Measurements from ENCODE around the gene KRT6A. TPM values are rescaled to one million over a fixed set of nuclear protein-coding genes. Genes with fewer than 3 reads are reported as not detected.
A peak's percentile ranks its signal among the peaks of the same experiment; 100 is the strongest.

KRT6A gene
- total and polyA plus RNA-seq, 4 donors = 0.38 to 1.8 TPM; not detected in 2

GRCh38 chr12:52527121-52527800, 34.2 kb upstream of the KRT6A start:
- Histone ChIP-seq H3K9me3 (ENCODE audit: control insufficient read depth, low read length) (no peaks in the 10 kb centered on the region), H3K4me3 (ENCODE audit: low read length in 2 of 2) (no peak overlapping the region), H3K36me3 (ENCODE audit: control insufficient read depth in 1 of 2, insufficient read depth in 2 of 2, low read length in 1 of 2) (no peaks in the 10 kb centered on the region), H3K4me1 (ENCODE audit: control insufficient read depth in 1 of 2, insufficient read depth in 2 of 2, low read length in 2 of 2) (no peaks in the 10 kb centered on the region), H3K27me3 (ENCODE audit: control insufficient read depth in 1 of 2, insufficient read depth in 2 of 2, low read length in 1 of 2) (no peaks in the 10 kb centered on the region), H3K27ac (ENCODE audit: low read depth in 1 of 2, low read length in 2 of 2) (no peak overlapping the region)
- DNase-seq (no peak), ATAC-seq (ENCODE audit: low FRiP score) (no peak)
- WGBS, 2 donors = 64 to 75% methylated on average over 4 of the region's 4 CpGs
- intact Hi-C loops (cut with DNase I) = no loop called here

- H3K27me3 ChIP-seq (ENCODE audit: control insufficient read depth in 1 of 2, insufficient read depth in 2 of 2, low read length in 1 of 2) = no peaks in the 10 kb centered on the region
- H3K4me3 ChIP-seq (ENCODE audit: low read length in 2 of 2) = no peak overlapping the region
- no peaks in the 10 kb centered on the region for H3K9me3 ChIP-seq (ENCODE audit: control insufficient read depth, low read length)
- 80 to 90% methylated on average over 8 of the region's 8 CpGs for WGBS, 2 donors
- no peak overlapping the region for H3K27ac ChIP-seq (ENCODE audit: low read depth in 1 of 2, low read length in 2 of 2)
- intact Hi-C loops (cut with DNase I) = no loop called here
- DNase-seq (peak in 1 of 2 donors; percentile 24), ATAC-seq (ENCODE audit: low FRiP score) (no peak)
- H3K4me1 ChIP-seq (ENCODE audit: control insufficient read depth in 1 of 2, insufficient read depth in 2 of 2, low read length in 2 of 2) = no peaks in the 10 kb centered on the region
- no peaks in the 10 kb centered on the region for H3K36me3 ChIP-seq (ENCODE audit: control insufficient read depth in 1 of 2, insufficient read depth in 2 of 2, low read length in 1 of 2)
These were observed 33.5 kb upstream of the KRT6A start for GRCh38 chr12:52526511-52526951.

- Histone ChIP-seq H3K4me3 (ENCODE audit: low read length in 2 of 2) (no peak overlapping the region), H3K9me3 (ENCODE audit: control insufficient read depth, low read length) (no peaks in the 10 kb centered on the region), H3K36me3 (ENCODE audit: control insufficient read depth in 1 of 2, insufficient read depth in 2 of 2, low read length in 1 of 2) (no peaks in the 10 kb centered on the region), H3K27ac (ENCODE audit: low read depth in 1 of 2, low read length in 2 of 2) (no peak overlapping the region), H3K4me1 (ENCODE audit: control insufficient read depth in 1 of 2, insufficient read depth in 2 of 2, low read length in 2 of 2) (no peaks in the 10 kb centered on the region), H3K27me3 (ENCODE audit: control insufficient read depth in 1 of 2, insufficient read depth in 2 of 2, low read length in 1 of 2) (no peaks in the 10 kb centered on the region)
- no peak for ATAC-seq (ENCODE audit: low FRiP score)
- WGBS, 2 donors = 87 to 88% methylated on average over 13 of the region's 13 CpGs
- peak in 1 of 2 donors; percentile 27 for DNase-seq
- intact Hi-C loops (cut with DNase I) = no loop called here
These were observed 32.8 kb upstream of the KRT6A start for GRCh38 chr12:52525661-52526499.

GRCh38 chr12:52524898-52525591, 32.0 kb upstream of the KRT6A start:
- no peak for DNase-seq
- 86 to 87% methylated on average over 5 of the region's 5 CpGs for WGBS, 2 donors
- Histone ChIP-seq H3K4me1 (ENCODE audit: control insufficient read depth in 1 of 2, insufficient read depth in 2 of 2, low read length in 2 of 2) (no peaks in the 10 kb centered on the region), H3K27me3 (ENCODE audit: control insufficient read depth in 1 of 2, insufficient read depth in 2 of 2, low read length in 1 of 2) (no peaks in the 10 kb centered on the region), H3K9me3 (ENCODE audit: control insufficient read depth, low read length) (no peaks in the 10 kb centered on the region), H3K36me3 (ENCODE audit: control insufficient read depth in 1 of 2, insufficient read depth in 2 of 2, low read length in 1 of 2) (no peaks in the 10 kb centered on the region), H3K27ac (ENCODE audit: low read depth in 1 of 2, low read length in 2 of 2) (no peak overlapping the region), H3K4me3 (ENCODE audit: low read length in 2 of 2) (no peak overlapping the region)
- intact Hi-C loops (cut with DNase I) = no loop called here
- ATAC-seq (ENCODE audit: low FRiP score) = no peak

GRCh38 chr12:52524241-52524897, 31.3 kb upstream of the KRT6A start:
- Histone ChIP-seq H3K4me1 (ENCODE audit: control insufficient read depth in 1 of 2, insufficient read depth in 2 of 2, low read length in 2 of 2) (no peaks in the 10 kb centered on the region), H3K36me3 (ENCODE audit: control insufficient read depth in 1 of 2, insufficient read depth in 2 of 2, low read length in 1 of 2) (no peaks in the 10 kb centered on the region)

GRCh38 chr12:52523824-52524223, 30.8 kb upstream of the KRT6A start:
- WGBS, 2 donors = 93 to 94% methylated on average over 4 of the region's 4 CpGs
- Histone ChIP-seq H3K27ac (ENCODE audit: low read depth in 1 of 2, low read length in 2 of 2) (no peak overlapping the region), H3K4me3 (ENCODE audit: low read length in 2 of 2) (no peak overlapping the region), H3K4me1 (ENCODE audit: control insufficient read depth in 1 of 2, insufficient read depth in 2 of 2, low read length in 2 of 2) (no peaks in the 10 kb centered on the region), H3K27me3 (ENCODE audit: control insufficient read depth in 1 of 2, insufficient read depth in 2 of 2, low read length in 1 of 2) (no peaks in the 10 kb centered on the region), H3K36me3 (ENCODE audit: control insufficient read depth in 1 of 2, insufficient read depth in 2 of 2, low read length in 1 of 2) (no peaks in the 10 kb centered on the region), H3K9me3 (ENCODE audit: control insufficient read depth, low read length) (no peaks in the 10 kb centered on the region)
- intact Hi-C loops (cut with DNase I) = no loop called here
- no peak for DNase-seq
- no peak for ATAC-seq (ENCODE audit: low FRiP score)

More at GRCh38 chr12:52524241-52524897, 31.3 kb upstream of the KRT6A start:
- intact Hi-C loops (cut with DNase I) = no loop called here
- DNase-seq (no peak), ATAC-seq (ENCODE audit: low FRiP score) (no peak)
- Histone ChIP-seq H3K27me3 (ENCODE audit: control insufficient read depth in 1 of 2, insufficient read depth in 2 of 2, low read length in 1 of 2) (no peaks in the 10 kb centered on the region), H3K9me3 (ENCODE audit: control insufficient read depth, low read length) (no peaks in the 10 kb centered on the region), H3K27ac (ENCODE audit: low read depth in 1 of 2, low read length in 2 of 2) (no peak overlapping the region), H3K4me3 (ENCODE audit: low read length in 2 of 2) (no peak overlapping the region)
- 81 to 82% methylated on average over 6 of the region's 6 CpGs for WGBS, 2 donors

GRCh38 chr12:52522346-52523011, 29.4 kb upstream of the KRT6A start:
- ATAC-seq (ENCODE audit: low FRiP score) = no peak
- intact Hi-C loops (cut with DNase I) = no loop called here
- WGBS, 2 donors = 41% methylated on average over 10 of the region's 10 CpGs

More at GRCh38 chr12:52522346-52523011, 29.4 kb upstream of the KRT6A start:
- no peaks in the 10 kb centered on the region for H3K36me3 ChIP-seq (ENCODE audit: control insufficient read depth in 1 of 2, insufficient read depth in 2 of 2, low read length in 1 of 2)
- H3K4me3 ChIP-seq (ENCODE audit: low read length in 2 of 2) = no peak overlapping the region
- H3K9me3 ChIP-seq (ENCODE audit: control insufficient read depth, low read length) = no peaks in the 10 kb centered on the region
- H3K27ac ChIP-seq (ENCODE audit: low read depth in 1 of 2, low read length in 2 of 2) = no peak overlapping the region
- H3K4me1 ChIP-seq (ENCODE audit: control insufficient read depth in 1 of 2, insufficient read depth in 2 of 2, low read length in 2 of 2) = no peaks in the 10 kb centered on the region
- no peaks in the 10 kb centered on the region for H3K27me3 ChIP-seq (ENCODE audit: control insufficient read depth in 1 of 2, insufficient read depth in 2 of 2, low read length in 1 of 2)
- no peak for DNase-seq

Data from aorta (tissue), 5 donors.